ENCODE data around the gene UROC1. TPM values are rescaled to one million over a fixed set of nuclear protein-coding genes. Genes with fewer than 3 reads are reported as not detected.

UROC1 gene
- total RNA-seq, 2 donors from 2014 or later = 0.17 TPM; not detected in 1

- intact Hi-C loops (cut with DNase I) = no loop called here
- H3K4me1 ChIP-seq (replicated peaks) = no peaks in the 10 kb centered on the region
- 89% methylated on average over 17 of the region's 17 CpGs for WGBS
- H3K4me3 ChIP-seq = no peak overlapping the region
- peaks cover 18 to 35% of the 10 kb centered on the region in 2 donors for H3K36me3 ChIP-seq
- no peaks in the 10 kb centered on the region for H3K9me3 ChIP-seq
- no peaks in the 10 kb centered on the region for H3K27me3 ChIP-seq (replicated peaks; ENCODE audit: insufficient read depth)
- no peak for DNase-seq (ENCODE audit: low spot score)
- no peak overlapping the region for H3K27ac ChIP-seq
- no peak for TF ChIP-seq POLR2AphosphoS5 (IDR thresholded peaks at IDR 0.05)
- TF ChIP-seq POLR2A (IDR thresholded peaks at IDR 0.05) = no peak
- no peak for TF ChIP-seq CTCF (IDR thresholded peaks at IDR 0.05)
These were observed 56.0 kb downstream of the UROC1 start for GRCh38 chr3:126461450-126462070.

- 84% methylated on average over 7 of the region's 7 CpGs for WGBS
- Histone ChIP-seq H3K36me3 (peaks cover 15 to 28% of the 10 kb centered on the region in 2 donors), H3K4me1 (replicated peaks) (no peaks in the 10 kb centered on the region), H3K9me3 (no peaks in the 10 kb centered on the region), H3K27ac (no peak overlapping the region), H3K27me3 (replicated peaks; ENCODE audit: insufficient read depth) (no peaks in the 10 kb centered on the region), H3K4me3 (no peak overlapping the region)
- no peak for DNase-seq (ENCODE audit: low spot score)
- no peak for TF ChIP-seq POLR2AphosphoS5 (IDR thresholded peaks at IDR 0.05)
- no peak for TF ChIP-seq CTCF (IDR thresholded peaks at IDR 0.05)
- no peak for TF ChIP-seq POLR2A (IDR thresholded peaks at IDR 0.05)
- intact Hi-C loops (cut with DNase I) = no loop called here
These were observed 57.2 kb downstream of the UROC1 start for GRCh38 chr3:126460381-126460780.

- Histone ChIP-seq H3K27me3 (replicated peaks; ENCODE audit: insufficient read depth) (no peaks in the 10 kb centered on the region), H3K4me1 (replicated peaks) (no peaks in the 10 kb centered on the region), H3K36me3 (peaks cover 13 to 25% of the 10 kb centered on the region in 2 donors), H3K27ac (no peak overlapping the region), H3K4me3 (no peak overlapping the region), H3K9me3 (no peaks in the 10 kb centered on the region)
- no peak for DNase-seq (ENCODE audit: low spot score)
- WGBS = 85% methylated on average over 9 of the region's 9 CpGs
- TF ChIP-seq POLR2AphosphoS5 (IDR thresholded peaks at IDR 0.05) = no peak
- no peak for TF ChIP-seq CTCF (IDR thresholded peaks at IDR 0.05)
- TF ChIP-seq POLR2A (IDR thresholded peaks at IDR 0.05) = no peak
- intact Hi-C loops (cut with DNase I) = no loop called here
These were observed 57.8 kb downstream of the UROC1 start for GRCh38 chr3:126459763-126460127.

GRCh38 chr3:126459111-126459762, 58.3 kb downstream of the UROC1 start:
- Histone ChIP-seq H3K4me3 (no peak overlapping the region), H3K4me1 (replicated peaks) (no peaks in the 10 kb centered on the region), H3K27me3 (replicated peaks; ENCODE audit: insufficient read depth) (no peaks in the 10 kb centered on the region), H3K9me3 (no peaks in the 10 kb centered on the region), H3K36me3 (peaks cover 13 to 19% of the 10 kb centered on the region in 2 donors), H3K27ac (no peak overlapping the region)
- intact Hi-C loops (cut with DNase I) = no loop called here
- WGBS = 66% methylated on average over 7 of the region's 7 CpGs
- TF ChIP-seq POLR2A (IDR thresholded peaks at IDR 0.05) (no peak), POLR2AphosphoS5 (IDR thresholded peaks at IDR 0.05) (no peak), CTCF (IDR thresholded peaks at IDR 0.05) (no peak)
- no peak for DNase-seq (ENCODE audit: low spot score)

Measured in prostate gland (tissue), 2 donors.